ENCODE data around the gene COLGALT1.

- TF ChIP-seq, protein P1, sequence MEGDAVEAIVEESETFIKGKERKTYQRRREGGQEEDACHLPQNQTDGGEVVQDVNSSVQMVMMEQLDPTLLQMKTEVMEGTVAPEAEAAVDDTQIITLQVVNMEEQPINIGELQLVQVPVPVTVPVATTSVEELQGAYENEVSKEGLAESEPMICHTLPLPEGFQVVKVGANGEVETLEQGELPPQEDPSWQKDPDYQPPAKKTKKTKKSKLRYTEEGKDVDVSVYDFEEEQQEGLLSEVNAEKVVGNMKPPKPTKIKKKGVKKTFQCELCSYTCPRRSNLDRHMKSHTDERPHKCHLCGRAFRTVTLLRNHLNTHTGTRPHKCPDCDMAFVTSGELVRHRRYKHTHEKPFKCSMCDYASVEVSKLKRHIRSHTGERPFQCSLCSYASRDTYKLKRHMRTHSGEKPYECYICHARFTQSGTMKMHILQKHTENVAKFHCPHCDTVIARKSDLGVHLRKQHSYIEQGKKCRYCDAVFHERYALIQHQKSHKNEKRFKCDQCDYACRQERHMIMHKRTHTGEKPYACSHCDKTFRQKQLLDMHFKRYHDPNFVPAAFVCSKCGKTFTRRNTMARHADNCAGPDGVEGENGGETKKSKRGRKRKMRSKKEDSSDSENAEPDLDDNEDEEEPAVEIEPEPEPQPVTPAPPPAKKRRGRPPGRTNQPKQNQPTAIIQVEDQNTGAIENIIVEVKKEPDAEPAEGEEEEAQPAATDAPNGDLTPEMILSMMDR (IDR thresholded peaks at IDR 0.05 in 2 of 3, conservative IDR thresholded peaks at IDR 0.05 in 1 of 3; ENCODE audit: borderline replicate concordance in 1 of 3, insufficient read depth in 1 of 3, low read depth in 2 of 3, low read length in 2 of 3), result no peak
- TF ChIP-seq SRF (IDR thresholded peaks at IDR 0.05; ENCODE audit: low read depth), result no peak
- TF ChIP-seq, protein P2, sequence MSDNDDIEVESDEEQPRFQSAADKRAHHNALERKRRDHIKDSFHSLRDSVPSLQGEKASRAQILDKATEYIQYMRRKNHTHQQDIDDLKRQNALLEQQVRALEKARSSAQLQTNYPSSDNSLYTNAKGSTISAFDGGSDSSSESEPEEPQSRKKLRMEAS (IDR thresholded peaks at IDR 0.05), result no peak
- no peak for TF ChIP-seq POLR2A (IDR thresholded peaks at IDR 0.05; ENCODE audit: borderline replicate concordance, extremely low read depth, insufficient read depth, insufficient read length)
- TF ChIP-seq YY1 (IDR thresholded peaks at IDR 0.05; ENCODE audit: extremely low read depth, insufficient replicate concordance, low read depth, low read length), result no peak
These were observed 26.8 kb upstream of the COLGALT1 start for GRCh38 chr19:17528610-17529009.

Data from HCT116 (cell line).